Activated naive CD4-positive, alpha-beta T cell treated with anti-CD3 and anti-CD28 coated beads for 36 hours (primary cell): ENCODE results near the gene ENAH. TPM values are rescaled to one million over a fixed set of nuclear protein-coding genes. Genes with fewer than 3 reads are reported as not detected.

ENCODE experiments used
- CTCF ChIA-PET: fragments of 350-600 bp; sonication (Branson Sonifier 250); formaldehyde crosslinking; loops from one replicate; lab custom pipeline; 2021; ENCODE audit warnings: antibody characterized with exemption; lab: Charles Lee
- DNase-seq: peaks from one replicate; pipeline ENCODE4 v3.0.0-alpha.2; 2020
- H3K27ac Mint-ChIP-seq: one replicate; pipeline ENCODE4 v1.8.0; 2021; ENCODE audit warnings: mild to moderate bottlenecking, mixed read lengths
- H3K27me3 Mint-ChIP-seq: one replicate; pipeline ENCODE4 v1.8.0; 2021; ENCODE audit warnings: low read depth, mixed read lengths
- H3K36me3 Mint-ChIP-seq: one replicate; pipeline ENCODE4 v1.8.0; 2021; ENCODE audit warnings: low read depth, mixed read lengths
- H3K4me1 Mint-ChIP-seq: one replicate; pipeline ENCODE4 v1.8.0; 2021; ENCODE audit warnings: low read depth, mixed read lengths
- H3K4me3 Mint-ChIP-seq: one replicate; pipeline ENCODE4 v1.8.0; 2021; ENCODE audit warnings: mild to moderate bottlenecking, moderate library complexity, mixed read lengths
- H3K9me3 Mint-ChIP-seq: one replicate; pipeline ENCODE4 v1.8.0; 2021; ENCODE audit warnings: mixed read lengths
- intact Hi-C: fragments of 100-400 bp; cut with micrococcal nuclease; formaldehyde crosslinking; loops from one replicate; pipeline ENCODE4 v1.15.1; 2023
- total RNA-seq, 2 experiments: library from RNA; stranded (reverse); gene quantifications; one replicate each; pipeline ENCODE4 v1.2.3, GENCODE V29; 2021

The ENAH gene
- total RNA-seq, 2 experiments from 2014 or later = 0.91 to 2.0 TPM

GRCh38 chr1:225593414-225593813 lies 59.5 kb downstream of the ENAH start:
- Mint-ChIP-seq H3K4me3 (no peak overlapping the region), H3K9me3 (no peaks in the 10 kb centered on the region), H3K27ac (no peak overlapping the region), H3K36me3 (no peaks in the 10 kb centered on the region), H3K27me3 (no peaks in the 10 kb centered on the region), H3K4me1 (no peaks in the 10 kb centered on the region)
- intact Hi-C loops = no loop called here
- DNase-seq = no peak
- CTCF ChIA-PET = no interaction called here

- CTCF ChIA-PET = no interaction called here
- H3K4me1 Mint-ChIP-seq = no peaks in the 10 kb centered on the region
- no peaks in the 10 kb centered on the region for H3K9me3 Mint-ChIP-seq
- no peak for DNase-seq
- no peak overlapping the region for H3K27ac Mint-ChIP-seq
- H3K4me3 Mint-ChIP-seq = no peak overlapping the region
- intact Hi-C loops = no loop called here
- H3K36me3 Mint-ChIP-seq = no peaks in the 10 kb centered on the region
- H3K27me3 Mint-ChIP-seq = peaks cover 4% of the 10 kb centered on the region
Observed at GRCh38 chr1:225592362-225593025, 60.4 kb downstream of the ENAH start.

GRCh38 chr1:225587310-225587709 lies 65.6 kb downstream of the ENAH start:
- intact Hi-C loops = no loop called here
- CTCF ChIA-PET = no interaction called here
- Mint-ChIP-seq H3K27me3 (peaks cover 4% of the 10 kb centered on the region), H3K4me1 (no peaks in the 10 kb centered on the region), H3K36me3 (no peaks in the 10 kb centered on the region), H3K9me3 (no peaks in the 10 kb centered on the region), H3K4me3 (no peak overlapping the region), H3K27ac (no peak overlapping the region)
- DNase-seq = no peak

GRCh38 chr1:225581186-225581585 lies 71.7 kb downstream of the ENAH start:
- Mint-ChIP-seq H3K4me1 (peaks cover 2% of the 10 kb centered on the region), H3K36me3 (no peaks in the 10 kb centered on the region), H3K27me3 (no peaks in the 10 kb centered on the region), H3K9me3 (no peaks in the 10 kb centered on the region), H3K27ac (no peak overlapping the region), H3K4me3 (no peak overlapping the region)
- DNase-seq = no peak
- CTCF ChIA-PET = no interaction called here
- intact Hi-C loops = no loop called here

GRCh38 chr1:225580238-225581099 lies 72.5 kb downstream of the ENAH start:
- intact Hi-C loops = no loop called here
- Mint-ChIP-seq H3K4me3 (no peak overlapping the region), H3K4me1 (peaks cover 2% of the 10 kb centered on the region), H3K27ac (no peak overlapping the region), H3K27me3 (no peaks in the 10 kb centered on the region), H3K9me3 (no peaks in the 10 kb centered on the region), H3K36me3 (no peaks in the 10 kb centered on the region)
- CTCF ChIA-PET = no interaction called here
- DNase-seq = no peak

GRCh38 chr1:225578251-225578977 lies 74.5 kb downstream of the ENAH start:
- no peak for DNase-seq
- Mint-ChIP-seq H3K27me3 (no peaks in the 10 kb centered on the region), H3K4me1 (peaks cover 2% of the 10 kb centered on the region), H3K9me3 (no peaks in the 10 kb centered on the region), H3K4me3 (no peak overlapping the region), H3K27ac (no peak overlapping the region), H3K36me3 (no peaks in the 10 kb centered on the region)
- CTCF ChIA-PET = interaction anchor here (0.6 kb wide), 1 partner anchor 17 kb away, joined by 3 read pairs; no protein-coding TSS in a partner anchor
- intact Hi-C loops = no loop called here

GRCh38 chr1:225577241-225577640 lies 75.7 kb downstream of the ENAH start:
- Mint-ChIP-seq H3K27ac (no peak overlapping the region), H3K4me3 (no peak overlapping the region), H3K4me1 (peaks cover 2% of the 10 kb centered on the region), H3K9me3 (no peaks in the 10 kb centered on the region), H3K27me3 (no peaks in the 10 kb centered on the region), H3K36me3 (no peaks in the 10 kb centered on the region)
- DNase-seq = no peak
- intact Hi-C loops = no loop called here
- CTCF ChIA-PET = interaction anchor here (0.7 kb wide), 1 partner anchor 51 kb away, joined by 3 read pairs; no protein-coding TSS in a partner anchor

- no peak for DNase-seq
- intact Hi-C loops = no loop called here
- Mint-ChIP-seq H3K36me3 (no peaks in the 10 kb centered on the region), H3K4me1 (peaks cover 2% of the 10 kb centered on the region), H3K27ac (no peak overlapping the region), H3K4me3 (no peak overlapping the region), H3K27me3 (no peaks in the 10 kb centered on the region), H3K9me3 (no peaks in the 10 kb centered on the region)
- CTCF ChIA-PET = no interaction called here
Observed at GRCh38 chr1:225573216-225573615, 79.7 kb downstream of the ENAH start.

- Mint-ChIP-seq H3K9me3 (no peaks in the 10 kb centered on the region), H3K4me1 (peaks cover 2% of the 10 kb centered on the region), H3K27ac (no peak overlapping the region), H3K4me3 (no peak overlapping the region), H3K36me3 (no peaks in the 10 kb centered on the region), H3K27me3 (no peaks in the 10 kb centered on the region)
- CTCF ChIA-PET = no interaction called here
- intact Hi-C loops = no loop called here
- no peak for DNase-seq
Observed at GRCh38 chr1:225572422-225572821, 80.5 kb downstream of the ENAH start.

- H3K4me3 Mint-ChIP-seq = no peak overlapping the region
- DNase-seq = no peak
- H3K36me3 Mint-ChIP-seq = no peaks in the 10 kb centered on the region
- H3K4me1 Mint-ChIP-seq = no peaks in the 10 kb centered on the region
- intact Hi-C loops = loop anchor here (5.0 kb wide), 1 partner anchor 345 kb away; no protein-coding TSS in a partner anchor
- H3K27ac Mint-ChIP-seq = no peak overlapping the region
- H3K27me3 Mint-ChIP-seq = no peaks in the 10 kb centered on the region
- H3K9me3 Mint-ChIP-seq = no peaks in the 10 kb centered on the region
- CTCF ChIA-PET = no interaction called here
Observed at GRCh38 chr1:225567789-225568188, 85.1 kb downstream of the ENAH start.

GRCh38 chr1:225565847-225566246 lies 87.1 kb downstream of the ENAH start:
- H3K4me1 Mint-ChIP-seq = no peaks in the 10 kb centered on the region
- intact Hi-C loops = loop anchor here (5.0 kb wide), 1 partner anchor 346 kb away; no protein-coding TSS in a partner anchor
- no peak overlapping the region for H3K27ac Mint-ChIP-seq
- DNase-seq = no peak
- H3K27me3 Mint-ChIP-seq = no peaks in the 10 kb centered on the region
- H3K9me3 Mint-ChIP-seq = no peaks in the 10 kb centered on the region
- no peak overlapping the region for H3K4me3 Mint-ChIP-seq
- CTCF ChIA-PET = interaction anchor here (1.0 kb wide), 1 partner anchor 9 kb away, joined by 4 read pairs; no protein-coding TSS in a partner anchor
- H3K36me3 Mint-ChIP-seq = no peaks in the 10 kb centered on the region

GRCh38 chr1:225561675-225562074 lies 91.2 kb downstream of the ENAH start:
- intact Hi-C loops = no loop called here
- CTCF ChIA-PET = no interaction called here
- Mint-ChIP-seq H3K4me1 (no peaks in the 10 kb centered on the region), H3K9me3 (no peaks in the 10 kb centered on the region), H3K27me3 (peaks cover 2% of the 10 kb centered on the region), H3K27ac (no peak overlapping the region), H3K36me3 (no peaks in the 10 kb centered on the region), H3K4me3 (no peak overlapping the region)
- DNase-seq = no peak
